ENCODE measurements around the gene CHI3L2.

DNA sequence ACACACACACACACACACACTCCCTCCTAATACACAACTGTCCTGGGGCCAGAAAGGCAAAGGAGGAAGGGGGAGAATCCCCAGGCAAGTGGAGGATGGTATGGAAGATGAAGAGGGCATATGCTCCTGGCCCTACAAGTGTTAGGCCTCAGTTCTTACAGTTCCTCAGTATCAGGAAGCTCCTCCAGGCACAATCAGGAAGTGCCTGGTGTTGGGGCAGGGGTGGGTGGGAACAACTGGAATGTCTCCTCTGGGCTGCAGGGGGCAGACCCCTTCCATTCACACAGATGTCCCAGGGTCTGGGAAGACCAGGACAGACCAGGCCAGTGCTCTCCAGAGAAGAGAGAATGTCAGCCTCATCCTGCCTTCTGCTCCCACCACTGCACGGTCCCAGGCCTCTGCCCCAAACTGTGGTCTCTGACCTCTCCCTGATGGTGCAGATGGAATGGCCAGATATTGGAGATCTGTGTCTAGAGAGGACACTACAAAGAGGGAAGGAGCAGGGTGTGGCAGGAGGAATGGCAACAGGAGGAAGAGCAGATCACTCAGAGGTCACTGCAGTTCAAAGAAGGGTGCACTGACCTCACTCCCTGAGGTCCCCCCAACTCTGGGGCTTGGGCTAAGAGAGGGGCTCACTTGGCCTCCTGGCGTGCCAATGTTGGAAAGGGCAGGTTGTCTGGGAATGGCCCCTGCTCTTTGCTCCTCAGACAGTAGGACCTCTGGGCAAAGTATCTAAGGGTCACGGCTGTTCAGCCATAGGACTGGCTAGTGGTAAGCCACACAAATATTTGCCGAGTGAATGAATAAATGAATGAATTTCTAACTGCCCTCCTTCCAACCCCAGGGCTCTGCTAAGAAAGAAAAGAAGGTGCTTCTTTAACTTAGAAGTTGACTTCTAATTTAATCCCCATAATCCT lies 24.5 kb upstream of the CHI3L2 start:
- TF ChIP-seq POLR2AphosphoS5 (IDR thresholded peaks at IDR 0.05) = no peak
- TF ChIP-seq POLR2A (IDR thresholded peaks at IDR 0.05) = no peak
- TF ChIP-seq, protein P1, sequence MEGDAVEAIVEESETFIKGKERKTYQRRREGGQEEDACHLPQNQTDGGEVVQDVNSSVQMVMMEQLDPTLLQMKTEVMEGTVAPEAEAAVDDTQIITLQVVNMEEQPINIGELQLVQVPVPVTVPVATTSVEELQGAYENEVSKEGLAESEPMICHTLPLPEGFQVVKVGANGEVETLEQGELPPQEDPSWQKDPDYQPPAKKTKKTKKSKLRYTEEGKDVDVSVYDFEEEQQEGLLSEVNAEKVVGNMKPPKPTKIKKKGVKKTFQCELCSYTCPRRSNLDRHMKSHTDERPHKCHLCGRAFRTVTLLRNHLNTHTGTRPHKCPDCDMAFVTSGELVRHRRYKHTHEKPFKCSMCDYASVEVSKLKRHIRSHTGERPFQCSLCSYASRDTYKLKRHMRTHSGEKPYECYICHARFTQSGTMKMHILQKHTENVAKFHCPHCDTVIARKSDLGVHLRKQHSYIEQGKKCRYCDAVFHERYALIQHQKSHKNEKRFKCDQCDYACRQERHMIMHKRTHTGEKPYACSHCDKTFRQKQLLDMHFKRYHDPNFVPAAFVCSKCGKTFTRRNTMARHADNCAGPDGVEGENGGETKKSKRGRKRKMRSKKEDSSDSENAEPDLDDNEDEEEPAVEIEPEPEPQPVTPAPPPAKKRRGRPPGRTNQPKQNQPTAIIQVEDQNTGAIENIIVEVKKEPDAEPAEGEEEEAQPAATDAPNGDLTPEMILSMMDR (IDR thresholded peaks at IDR 0.05) = no peak
- TF ChIP-seq EP300 (IDR thresholded peaks at IDR 0.05) = no peak
